COLO668 (cell line): ENCODE data around the gene ZNF396.
A peak's percentile ranks its signal among the peaks of the same experiment; 100 is the strongest.

ENCODE experiments used
- DNase-seq: peaks from one replicate; lab custom pipeline; 2025; ENCODE audit not compliant: unreplicated experiment; lab: John Stamatoyannopoulos, UW

The ZNF396 gene

DNA sequence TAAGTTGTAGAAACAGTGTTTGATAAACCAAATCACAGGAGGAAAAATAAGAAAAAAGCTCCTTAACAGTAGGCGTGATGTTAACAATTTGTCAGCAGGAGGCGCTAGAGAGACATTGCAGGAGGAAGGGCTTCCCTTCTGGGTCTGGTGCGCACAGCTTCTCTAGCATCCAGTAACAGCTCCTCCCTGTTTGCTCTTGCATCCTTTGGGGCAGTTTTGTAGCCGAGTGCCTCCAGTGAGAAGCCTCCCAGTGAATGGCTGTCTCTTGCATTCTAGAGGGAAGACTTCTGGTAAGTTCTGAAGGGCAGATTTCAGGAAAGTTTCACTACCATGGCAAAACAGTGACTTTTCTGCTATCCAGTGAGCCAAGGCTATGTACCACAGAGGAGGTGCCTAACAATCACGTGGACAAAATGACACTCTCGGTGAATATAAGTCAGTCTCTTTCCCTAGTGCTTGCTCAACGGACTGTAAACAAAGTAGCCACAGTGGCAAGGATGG is 9.5 kb upstream of the ZNF396 start:
- DNase-seq: peak; percentile 69

DNA sequence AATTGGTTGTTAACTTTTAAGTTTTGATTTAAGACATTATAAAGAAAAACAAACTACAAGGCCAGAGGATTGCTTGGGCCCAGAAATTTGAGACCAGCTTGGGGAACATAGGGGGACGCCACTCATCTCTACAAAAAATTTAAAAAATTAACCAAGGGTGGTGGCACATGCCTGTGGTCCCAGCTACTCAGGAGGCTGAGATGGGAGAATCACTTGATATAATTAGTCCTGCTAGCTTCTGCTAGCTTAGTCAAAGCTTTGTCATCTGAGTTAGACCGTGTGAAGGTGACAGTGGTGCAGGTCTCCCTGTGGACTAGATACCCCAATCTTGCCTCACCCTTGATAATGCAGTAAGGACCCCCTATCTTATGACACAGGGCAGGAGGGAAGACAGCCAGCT is 6.0 kb upstream of the ZNF396 start:
- no peak for DNase-seq

- DNase-seq: no peak
Measured at GRCh38 chr18:35379421-35379820, 2.3 kb upstream of the ZNF396 start.

- DNase-seq: no peak
Measured at GRCh38 chr18:35378574-35378896, 1.4 kb upstream of the ZNF396 start.

DNA sequence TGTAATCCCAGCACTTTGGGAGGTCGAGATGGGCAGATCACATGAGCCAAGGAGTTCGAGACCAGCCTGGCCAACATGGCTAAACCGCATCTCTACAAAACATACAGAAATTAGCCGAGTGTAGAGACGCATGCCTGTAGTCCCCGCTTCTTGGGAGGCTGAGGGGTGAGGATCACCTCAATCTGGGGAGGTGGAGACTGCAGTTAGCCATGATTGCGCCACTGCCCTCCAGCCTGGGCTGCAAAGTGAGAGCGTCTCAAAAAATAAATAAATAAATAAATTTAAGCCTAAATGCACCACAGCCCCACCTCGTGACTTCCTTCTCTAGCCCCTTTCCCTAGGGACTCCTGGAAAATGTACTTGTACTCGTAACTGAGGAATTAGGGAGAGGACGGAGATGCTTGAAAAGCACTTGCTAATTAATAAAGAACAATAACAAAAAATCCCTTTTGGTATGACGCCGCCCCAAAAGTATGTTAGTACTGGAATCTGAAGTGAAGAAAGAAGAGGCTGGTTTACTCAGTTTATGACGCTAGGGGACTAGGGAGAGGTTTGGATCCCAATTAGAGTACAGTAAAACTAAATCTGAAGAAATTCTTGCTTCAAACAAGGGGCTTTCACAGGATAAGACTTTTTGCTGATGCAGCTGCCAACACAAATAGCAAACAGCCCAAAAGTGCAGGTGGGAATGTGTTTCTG is 887 bp upstream of the ZNF396 start:
- no peak for DNase-seq

DNA sequence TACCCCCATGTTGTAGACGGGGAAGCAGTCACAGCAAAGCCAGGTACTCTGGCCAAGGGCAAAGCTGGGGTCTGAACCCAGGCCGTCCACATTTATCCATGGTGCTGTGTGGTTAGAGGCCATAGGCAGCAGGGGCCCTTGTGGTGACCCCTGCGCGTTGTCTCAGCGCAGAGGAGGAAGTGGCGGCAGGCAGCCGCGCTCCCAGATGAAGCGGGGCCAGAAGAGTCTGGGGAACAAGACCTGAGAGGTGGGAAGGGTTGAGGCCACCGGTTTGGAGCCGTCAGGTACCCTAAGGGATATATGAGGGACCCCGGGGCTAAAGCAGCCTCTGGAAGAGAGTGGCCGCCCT is 770 bp downstream of the ZNF396 start:
- DNase-seq: peak; percentile 60

DNA sequence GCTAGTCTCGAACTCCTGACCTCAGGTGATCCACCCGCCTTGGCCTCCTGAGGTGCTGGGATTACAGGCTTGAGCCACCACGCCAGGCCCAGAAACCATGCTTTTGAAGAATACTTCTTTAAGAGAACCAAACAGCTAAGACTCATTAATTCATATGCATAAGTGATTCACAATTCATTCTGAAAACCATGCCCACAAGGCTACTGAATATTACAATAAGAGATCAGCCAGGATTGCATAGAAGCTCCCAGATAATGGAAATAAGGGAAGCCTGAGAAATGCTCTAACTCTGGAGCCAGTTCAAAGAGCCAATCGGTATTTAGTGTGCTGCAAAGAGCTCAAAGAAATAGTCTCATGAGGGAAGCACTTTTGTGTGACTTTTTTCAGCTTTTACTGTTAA is 2.4 kb downstream of the ZNF396 start:
- DNase-seq: no peak

- DNase-seq: no peak
Measured at GRCh38 chr18:35371412-35372195, 5.5 kb downstream of the ZNF396 start.

DNA sequence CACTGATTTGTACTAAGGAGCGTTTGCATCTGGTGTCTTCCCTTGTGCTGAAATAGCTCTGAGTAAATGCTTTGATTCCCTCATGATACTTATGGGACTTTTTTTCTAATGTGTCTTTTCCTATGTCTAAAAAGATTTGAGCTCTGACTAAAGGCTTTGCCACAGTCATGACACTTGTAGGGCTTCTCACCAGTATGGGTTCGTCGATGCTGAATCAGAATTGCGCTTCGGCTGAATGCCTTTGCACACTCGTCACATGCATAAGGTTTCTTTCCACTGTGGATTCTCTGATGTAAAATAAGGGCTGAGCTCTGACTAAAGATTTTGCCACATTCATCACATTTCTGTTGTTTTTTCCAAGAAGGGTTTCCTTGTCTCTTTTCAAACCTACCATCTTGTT is 8.0 kb downstream of the ZNF396 start:
- DNase-seq: no peak

DNA sequence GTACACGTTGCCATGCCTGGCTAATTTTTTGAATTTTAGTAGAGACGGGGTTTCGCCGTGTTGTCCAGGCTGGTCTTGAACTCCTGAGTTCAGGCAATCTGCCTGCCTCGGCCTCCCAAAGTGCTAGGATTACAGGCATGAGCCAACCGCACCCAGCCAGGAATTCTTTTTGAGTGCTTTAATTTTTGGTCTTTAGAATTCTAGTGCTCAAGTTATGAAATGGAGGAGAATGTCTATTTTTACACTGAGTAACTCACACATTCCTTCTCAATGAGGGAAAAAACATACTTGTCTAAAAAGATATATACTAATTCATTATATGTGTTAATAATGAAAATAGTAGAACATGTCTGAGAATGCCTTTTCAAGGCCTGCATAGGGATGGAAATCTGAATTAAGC is 8.5 kb downstream of the ZNF396 start:
- DNase-seq: no peak

- no peak for DNase-seq
Measured at GRCh38 chr18:35362531-35362930, 14.6 kb downstream of the ZNF396 start.

GRCh38 chr18:35361570-35362321 is 15.4 kb downstream of the ZNF396 start:
- no peak for DNase-seq

DNA sequence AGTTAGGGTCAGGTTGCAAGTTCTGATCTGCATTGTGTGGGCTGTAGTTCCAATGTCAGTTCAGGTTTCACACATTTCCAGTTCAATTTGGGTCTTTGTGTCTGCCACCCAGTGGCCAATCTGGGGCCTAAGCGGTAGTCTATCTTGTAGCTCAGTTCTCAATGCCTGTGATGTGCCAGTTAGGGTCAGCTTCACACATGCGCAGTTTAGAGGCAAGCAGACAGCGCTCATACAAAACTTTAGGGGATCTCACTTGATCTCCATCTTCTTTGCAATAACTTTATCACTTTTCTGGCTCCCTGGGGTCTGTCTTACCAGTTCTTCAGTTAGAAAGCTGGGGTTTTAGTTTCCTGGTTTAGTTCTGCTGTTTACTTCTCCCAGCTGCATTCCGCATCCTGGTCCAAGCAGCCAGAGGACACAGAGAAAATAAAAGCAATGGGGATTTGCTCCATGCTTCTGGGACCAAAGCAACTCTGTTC is 22.0 kb downstream of the ZNF396 start:
- DNase-seq: peak; percentile 56

DNA sequence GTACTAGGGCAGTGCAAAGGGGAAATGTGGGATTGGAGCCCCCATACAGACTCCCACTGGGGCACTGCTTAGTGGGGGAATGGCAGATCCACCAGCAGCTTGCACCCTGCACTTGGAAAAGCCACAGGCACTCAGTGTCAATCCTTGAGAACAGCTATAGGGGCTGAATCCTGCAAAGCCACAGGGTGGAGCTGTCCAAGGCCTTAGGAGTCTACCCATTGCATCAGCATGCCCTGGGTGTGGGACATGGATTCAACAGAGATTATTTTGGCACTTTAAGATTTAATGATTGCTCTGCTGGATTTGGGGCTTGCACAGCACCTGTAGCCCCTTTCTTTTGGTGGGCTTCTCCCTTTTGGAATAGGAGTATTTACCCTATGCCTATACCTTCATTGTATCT is 24.4 kb downstream of the ZNF396 start:
- no peak for DNase-seq

DNA sequence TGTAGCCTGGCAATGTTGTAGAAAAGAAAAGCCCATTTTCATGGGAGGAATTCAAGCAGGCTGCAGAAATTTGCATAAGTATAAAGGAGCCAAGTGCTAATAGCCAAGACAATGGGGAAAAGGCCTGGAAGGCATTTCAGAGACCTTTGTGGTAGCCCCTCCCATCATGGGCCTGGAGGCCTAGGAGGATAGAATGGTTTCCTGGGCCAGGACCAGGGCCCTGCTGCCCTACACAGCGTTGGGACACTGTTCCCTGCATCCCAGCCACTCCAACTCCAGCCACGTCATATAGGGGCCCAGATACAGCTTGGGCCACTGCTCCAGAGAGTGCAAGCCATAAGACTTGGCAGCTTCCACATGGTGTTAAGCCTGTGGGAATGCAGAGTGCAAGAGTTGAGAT is 24.9 kb downstream of the ZNF396 start:
- DNase-seq: no peak

- DNase-seq: no peak
Measured at GRCh38 chr18:35348001-35348400, 29.1 kb downstream of the ZNF396 start.

DNA sequence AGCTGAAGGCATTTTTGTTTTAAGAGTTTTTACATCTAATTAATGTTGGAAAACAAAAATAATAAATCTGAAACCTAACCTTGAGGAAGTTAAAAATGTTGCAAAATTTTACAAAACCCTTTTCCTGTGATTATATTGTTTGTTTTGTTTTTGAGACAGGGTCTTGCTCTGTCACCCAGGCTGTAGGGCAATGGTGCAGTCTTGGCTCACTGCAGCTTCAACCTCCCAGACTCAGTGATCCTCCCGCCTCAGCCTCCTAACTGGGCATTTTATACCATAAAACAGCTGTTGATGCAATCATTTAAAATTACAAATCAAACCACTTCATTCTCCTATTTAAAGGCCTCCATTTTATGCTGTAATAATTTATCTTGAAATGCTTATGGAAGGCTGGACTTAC is 31.2 kb downstream of the ZNF396 start:
- DNase-seq: no peak

- peak; percentile 60 for DNase-seq
Measured at GRCh38 chr18:35345460-35345921, 31.6 kb downstream of the ZNF396 start.

DNA sequence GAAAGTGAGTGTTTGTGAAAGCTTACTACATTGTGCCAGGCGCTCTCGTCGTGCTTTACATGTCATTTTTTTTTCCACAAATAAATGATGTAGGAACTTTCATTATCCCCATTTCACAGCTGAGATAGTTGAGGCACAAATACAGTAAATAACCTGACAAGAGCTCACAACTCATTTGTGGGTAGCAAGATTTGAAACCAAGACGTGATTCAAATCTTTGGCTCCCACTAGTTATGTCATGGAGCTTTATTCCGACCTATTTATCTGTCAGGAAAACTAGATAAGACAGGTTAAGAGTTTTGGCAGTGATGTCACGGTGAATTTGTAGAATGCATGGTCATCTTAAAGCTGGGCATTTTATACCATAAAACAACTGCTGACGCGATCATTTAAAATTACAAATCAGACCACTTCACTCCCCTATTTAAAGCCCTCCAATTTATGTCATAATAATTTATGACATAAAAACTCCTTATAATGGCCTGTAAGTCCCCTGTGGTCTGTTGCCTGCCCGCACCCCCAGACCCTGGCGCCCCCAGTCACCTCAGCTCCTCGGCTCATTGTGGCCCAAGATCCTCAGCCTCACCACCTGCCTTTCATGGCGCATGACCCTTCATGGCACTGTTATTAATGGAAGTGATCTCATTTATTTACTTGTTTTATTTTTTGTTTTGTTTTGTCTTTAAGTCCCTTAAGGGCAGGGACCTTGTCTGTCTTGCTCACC is 32.2 kb downstream of the ZNF396 start:
- DNase-seq: peak; percentile 60

DNA sequence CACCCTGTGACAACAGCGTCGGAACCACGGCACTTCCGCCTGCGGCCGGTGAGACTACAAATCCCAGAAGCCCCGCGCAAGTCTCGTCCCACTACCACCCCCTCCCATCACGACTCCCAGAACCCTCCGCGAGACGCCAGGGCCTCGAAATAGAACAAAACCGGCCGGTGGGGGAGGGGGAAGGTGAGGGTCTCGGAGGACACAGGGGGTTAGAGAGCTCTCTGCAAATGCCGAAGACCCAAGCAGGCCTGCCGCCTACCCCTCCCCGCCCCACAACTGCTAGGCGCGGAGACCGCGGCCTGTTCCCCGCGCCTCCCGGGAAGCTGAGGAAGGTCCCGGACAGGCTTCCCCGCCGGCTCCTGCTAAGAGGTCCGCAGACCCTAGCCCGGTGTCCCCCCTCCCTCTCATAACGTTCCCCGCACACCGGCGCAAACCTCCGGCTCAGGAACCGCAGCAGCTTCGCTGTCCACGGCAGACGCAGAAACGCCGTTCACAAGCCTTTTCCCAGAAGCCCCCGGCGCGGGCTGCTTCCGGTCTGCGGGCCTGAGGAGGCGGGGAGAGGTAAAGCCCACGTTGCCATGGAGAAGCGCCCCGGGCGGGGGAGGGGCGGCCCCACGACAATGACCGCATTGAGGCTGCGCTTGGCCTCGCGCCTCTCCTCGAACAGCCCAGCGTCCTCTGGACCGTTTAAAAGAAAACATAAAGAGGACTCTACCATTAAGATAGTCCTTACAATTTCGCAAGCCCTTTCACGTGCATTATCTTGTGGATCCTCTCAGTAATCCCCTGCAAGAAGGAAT is 33.0 kb downstream of the ZNF396 start, which contains the start of gene ZNF24:
ZNF24 (minus strand) TSS at position 485 of the 800 bp plus-strand sequence. CDS start 3,770 bp downstream, outside the sequence.
- DNase-seq: peak; percentile 99
